Measurements from ENCODE around the gene HCRT.

HCRT gene

GRCh38 chr17:42138749-42139492 lies 46.3 kb downstream of the HCRT start:
- no peak for DNase-seq (ENCODE audit: low read depth in 1 of 2, low spot score in 1 of 2)
- no peak for TF ChIP-seq JUND (IDR thresholded peaks at IDR 0.05; ENCODE audit: low read depth)
- in situ Hi-C loops (cut with HindIII; ENCODE audit: low pct_unique_long_range_greater_than_20kb, low sequenced_read_pairs), result no loop called here

DNA sequence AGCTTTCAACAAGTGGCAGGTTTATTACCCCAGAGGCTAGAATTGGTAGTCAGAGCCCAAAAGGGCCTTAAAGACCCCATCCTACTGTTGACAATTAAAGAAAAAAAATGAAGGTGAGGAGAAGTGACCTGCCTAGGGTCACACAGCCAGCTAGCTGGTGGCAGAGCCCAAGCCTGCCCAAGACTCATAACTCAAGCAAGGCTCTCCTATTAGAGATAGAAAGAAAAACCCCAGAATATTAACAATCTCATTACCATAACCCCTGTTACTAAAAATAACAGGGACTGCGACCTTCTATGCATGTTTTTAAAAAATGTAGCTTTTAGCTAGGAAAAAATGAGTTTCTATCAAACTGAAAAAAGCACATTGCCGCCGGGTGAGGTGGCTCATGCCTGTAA lies 48.6 kb downstream of the HCRT start:
- in situ Hi-C loops (cut with HindIII; ENCODE audit: low pct_unique_long_range_greater_than_20kb, low sequenced_read_pairs), result no loop called here
- no peak for TF ChIP-seq JUND (IDR thresholded peaks at IDR 0.05; ENCODE audit: low read depth)
- DNase-seq (ENCODE audit: low read depth in 1 of 2, low spot score in 1 of 2), result no peak

DNA sequence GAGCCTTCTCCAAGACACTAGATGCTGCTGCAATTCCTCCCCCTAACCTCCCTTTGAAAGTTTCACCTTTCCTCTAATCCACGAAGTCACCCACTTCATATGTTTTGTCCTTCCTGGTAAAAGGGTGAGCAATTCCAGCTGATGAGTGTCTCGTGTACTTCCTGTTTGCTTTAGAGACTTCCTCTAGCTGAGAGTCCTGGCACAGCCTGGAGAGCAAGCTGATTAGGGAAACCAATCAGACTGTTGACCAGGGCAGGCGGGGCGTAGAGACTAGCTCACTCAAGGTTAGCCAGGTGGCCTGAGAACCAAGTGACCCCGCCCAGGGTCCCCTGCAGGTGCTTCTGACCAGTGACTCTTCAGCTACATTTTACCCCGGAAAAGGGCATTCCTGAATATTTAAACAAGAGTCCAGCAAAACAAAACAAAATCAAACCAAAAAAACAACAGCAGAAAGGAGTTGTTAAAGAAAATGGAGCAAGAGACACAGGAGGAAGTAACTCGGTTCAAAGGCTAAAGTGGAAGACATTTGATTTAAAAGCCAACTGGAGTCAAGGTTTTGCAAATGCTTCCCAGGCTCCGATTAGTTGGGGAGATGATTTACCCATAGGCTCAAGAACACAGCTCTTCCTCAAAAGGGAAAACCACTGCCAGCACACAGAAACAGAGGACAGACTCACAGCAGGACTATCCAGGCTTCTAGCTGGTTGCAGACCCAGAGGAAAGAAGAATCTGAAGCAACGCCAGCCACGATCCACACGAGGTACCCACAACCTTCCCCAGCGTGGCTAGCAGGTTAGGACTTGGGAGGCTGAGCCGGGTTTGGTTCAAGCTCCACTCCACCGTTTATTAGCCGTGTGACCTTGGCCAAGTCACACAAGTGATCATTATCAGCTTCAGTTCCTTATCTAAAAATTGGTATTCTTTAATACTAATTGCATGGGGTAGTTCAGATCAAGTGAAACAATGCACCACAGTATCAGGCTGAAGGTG lies 49.3 kb downstream of the HCRT start:
- in situ Hi-C loops (cut with HindIII; ENCODE audit: low pct_unique_long_range_greater_than_20kb, low sequenced_read_pairs), result no loop called here
- DNase-seq (ENCODE audit: low read depth in 1 of 2, low spot score in 1 of 2), result no peak
- TF ChIP-seq JUND (IDR thresholded peaks at IDR 0.05; ENCODE audit: low read depth), result no peak

GRCh38 chr17:42135151-42135550 lies 50.1 kb downstream of the HCRT start:
- TF ChIP-seq JUND (IDR thresholded peaks at IDR 0.05; ENCODE audit: low read depth), result no peak

More at GRCh38 chr17:42135151-42135550, 50.1 kb downstream of the HCRT start:
- DNase-seq (ENCODE audit: low read depth in 1 of 2, low spot score in 1 of 2), result no peak
- in situ Hi-C loops (cut with HindIII; ENCODE audit: low pct_unique_long_range_greater_than_20kb, low sequenced_read_pairs), result no loop called here
